ENCODE results near the gene VEGFC.

VEGFC gene

GRCh38 chr4:176642472-176642871 lies 150.2 kb downstream of the VEGFC start:
- no peak overlapping the region for H3K4me3 ChIP-seq (ENCODE audit: low read depth, low read length)
- DNase-seq (ENCODE audit: low read depth) = peak; percentile 3
- no peak for TF ChIP-seq MYC (IDR thresholded peaks at IDR 0.05; ENCODE audit: low read depth, low read length)
- TF ChIP-seq POLR2A (IDR thresholded peaks at IDR 0.05; ENCODE audit: extremely low read depth, insufficient read length) = no peak
- no peak for TF ChIP-seq MAX (IDR thresholded peaks at IDR 0.05; ENCODE audit: low read depth, low read length)
- no peak for TF ChIP-seq CTCF (IDR thresholded peaks at IDR 0.05; ENCODE audit: low read depth, low read length)

- DNase-seq (ENCODE audit: low read depth) = no peak
- H3K4me3 ChIP-seq (ENCODE audit: low read depth, low read length) = no peak overlapping the region
- TF ChIP-seq MAX (IDR thresholded peaks at IDR 0.05; ENCODE audit: low read depth, low read length) (no peak), POLR2A (IDR thresholded peaks at IDR 0.05; ENCODE audit: extremely low read depth, insufficient read length) (no peak), CTCF (IDR thresholded peaks at IDR 0.05; ENCODE audit: low read depth, low read length) (no peak), MYC (IDR thresholded peaks at IDR 0.05; ENCODE audit: low read depth, low read length) (no peak)
These were observed 151.5 kb downstream of the VEGFC start for GRCh38 chr4:176641237-176641636.

GRCh38 chr4:176638992-176639391 lies 153.7 kb downstream of the VEGFC start:
- DNase-seq (ENCODE audit: low read depth) = peak; percentile 1

GRCh38 chr4:176636292-176636691 lies 156.4 kb downstream of the VEGFC start:
- TF ChIP-seq CTCF (IDR thresholded peaks at IDR 0.05; ENCODE audit: low read depth, low read length) = no peak
- no peak for DNase-seq (ENCODE audit: low read depth)
- H3K4me3 ChIP-seq (ENCODE audit: low read depth, low read length) = no peak overlapping the region

More at GRCh38 chr4:176638992-176639391, 153.7 kb downstream of the VEGFC start:
- TF ChIP-seq CTCF (IDR thresholded peaks at IDR 0.05; ENCODE audit: low read depth, low read length) = no peak
- no peak for TF ChIP-seq POLR2A (IDR thresholded peaks at IDR 0.05; ENCODE audit: extremely low read depth, insufficient read length)
- no peak for TF ChIP-seq MYC (IDR thresholded peaks at IDR 0.05; ENCODE audit: low read depth, low read length)
- TF ChIP-seq MAX (IDR thresholded peaks at IDR 0.05; ENCODE audit: low read depth, low read length) = no peak
- H3K4me3 ChIP-seq (ENCODE audit: low read depth, low read length) = no peak overlapping the region

- TF ChIP-seq MYC (IDR thresholded peaks at IDR 0.05; ENCODE audit: low read depth, low read length) (no peak), POLR2A (IDR thresholded peaks at IDR 0.05; ENCODE audit: extremely low read depth, insufficient read length) (no peak), CTCF (IDR thresholded peaks at IDR 0.05; ENCODE audit: low read depth, low read length) (no peak), MAX (IDR thresholded peaks at IDR 0.05; ENCODE audit: low read depth, low read length) (no peak)
- H3K4me3 ChIP-seq (ENCODE audit: low read depth, low read length) = no peak overlapping the region
- DNase-seq (ENCODE audit: low read depth) = peak; percentile 24
These were observed 157.1 kb downstream of the VEGFC start for GRCh38 chr4:176635372-176636261.

All from NB4 (cell line).